ENCODE results near the gene PCBP1.

DNA sequence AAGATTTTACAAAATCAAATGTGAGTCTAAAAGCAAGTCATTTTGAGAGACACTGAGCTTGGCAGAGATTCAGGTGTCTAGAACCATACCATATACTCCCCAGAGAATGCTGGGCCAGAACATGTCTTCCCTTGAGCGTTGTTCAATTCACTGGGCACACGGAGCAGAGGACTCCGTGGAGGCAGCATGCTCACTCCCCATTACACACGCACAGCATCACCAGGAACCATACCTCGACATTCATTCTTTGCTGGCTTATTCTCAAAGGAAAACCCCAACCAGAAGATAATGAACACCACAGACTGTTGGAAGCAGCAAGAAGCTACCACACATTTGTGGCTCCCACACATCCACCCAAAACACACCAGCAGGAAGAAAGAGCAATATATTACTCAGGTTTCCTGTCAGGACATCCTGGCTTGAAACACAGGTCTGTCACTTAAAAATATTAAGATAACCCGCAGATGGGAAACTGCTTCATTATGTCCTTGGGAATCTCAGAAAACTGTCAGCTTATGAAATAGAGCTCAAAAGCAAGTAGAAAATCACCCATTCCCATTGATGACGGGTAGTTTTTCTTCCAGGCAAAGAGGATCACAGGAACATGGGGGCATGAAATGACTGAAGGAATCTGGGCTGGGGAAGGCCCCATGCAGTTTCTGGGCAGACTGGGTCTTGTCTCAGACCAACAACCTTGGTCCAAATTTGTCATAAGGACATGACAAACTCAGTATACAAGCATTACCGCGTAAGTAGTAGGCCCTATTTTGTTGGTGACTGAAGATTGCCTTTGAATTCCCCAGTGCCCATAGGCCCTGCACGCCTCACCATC is 46.4 kb downstream of the PCBP1 start:
- TF ChIP-seq, protein P1, sequence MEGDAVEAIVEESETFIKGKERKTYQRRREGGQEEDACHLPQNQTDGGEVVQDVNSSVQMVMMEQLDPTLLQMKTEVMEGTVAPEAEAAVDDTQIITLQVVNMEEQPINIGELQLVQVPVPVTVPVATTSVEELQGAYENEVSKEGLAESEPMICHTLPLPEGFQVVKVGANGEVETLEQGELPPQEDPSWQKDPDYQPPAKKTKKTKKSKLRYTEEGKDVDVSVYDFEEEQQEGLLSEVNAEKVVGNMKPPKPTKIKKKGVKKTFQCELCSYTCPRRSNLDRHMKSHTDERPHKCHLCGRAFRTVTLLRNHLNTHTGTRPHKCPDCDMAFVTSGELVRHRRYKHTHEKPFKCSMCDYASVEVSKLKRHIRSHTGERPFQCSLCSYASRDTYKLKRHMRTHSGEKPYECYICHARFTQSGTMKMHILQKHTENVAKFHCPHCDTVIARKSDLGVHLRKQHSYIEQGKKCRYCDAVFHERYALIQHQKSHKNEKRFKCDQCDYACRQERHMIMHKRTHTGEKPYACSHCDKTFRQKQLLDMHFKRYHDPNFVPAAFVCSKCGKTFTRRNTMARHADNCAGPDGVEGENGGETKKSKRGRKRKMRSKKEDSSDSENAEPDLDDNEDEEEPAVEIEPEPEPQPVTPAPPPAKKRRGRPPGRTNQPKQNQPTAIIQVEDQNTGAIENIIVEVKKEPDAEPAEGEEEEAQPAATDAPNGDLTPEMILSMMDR (IDR thresholded peaks at IDR 0.05) = no peak
- TF ChIP-seq POLR2A (IDR thresholded peaks at IDR 0.05) = no peak
